ENCODE data around the gene CDH9. TPM values are rescaled to one million over a fixed set of nuclear protein-coding genes. Genes with fewer than 3 reads are reported as not detected.

CDH9 gene
- total RNA-seq, 4 donors from 2014 or later = not detected

GRCh38 chr5:27026063-27026462 lies 12.3 kb downstream of the CDH9 start:
- H3K4me3 ChIP-seq = no peak overlapping the region
- DNase-seq (ENCODE audit: low spot score in 2 of 2) = no peak
- no peak for TF ChIP-seq EP300 (IDR thresholded peaks at IDR 0.05)
- TF ChIP-seq, protein P1, sequence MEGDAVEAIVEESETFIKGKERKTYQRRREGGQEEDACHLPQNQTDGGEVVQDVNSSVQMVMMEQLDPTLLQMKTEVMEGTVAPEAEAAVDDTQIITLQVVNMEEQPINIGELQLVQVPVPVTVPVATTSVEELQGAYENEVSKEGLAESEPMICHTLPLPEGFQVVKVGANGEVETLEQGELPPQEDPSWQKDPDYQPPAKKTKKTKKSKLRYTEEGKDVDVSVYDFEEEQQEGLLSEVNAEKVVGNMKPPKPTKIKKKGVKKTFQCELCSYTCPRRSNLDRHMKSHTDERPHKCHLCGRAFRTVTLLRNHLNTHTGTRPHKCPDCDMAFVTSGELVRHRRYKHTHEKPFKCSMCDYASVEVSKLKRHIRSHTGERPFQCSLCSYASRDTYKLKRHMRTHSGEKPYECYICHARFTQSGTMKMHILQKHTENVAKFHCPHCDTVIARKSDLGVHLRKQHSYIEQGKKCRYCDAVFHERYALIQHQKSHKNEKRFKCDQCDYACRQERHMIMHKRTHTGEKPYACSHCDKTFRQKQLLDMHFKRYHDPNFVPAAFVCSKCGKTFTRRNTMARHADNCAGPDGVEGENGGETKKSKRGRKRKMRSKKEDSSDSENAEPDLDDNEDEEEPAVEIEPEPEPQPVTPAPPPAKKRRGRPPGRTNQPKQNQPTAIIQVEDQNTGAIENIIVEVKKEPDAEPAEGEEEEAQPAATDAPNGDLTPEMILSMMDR (IDR thresholded peaks at IDR 0.05) = no peak
- TF ChIP-seq POLR2A (IDR thresholded peaks at IDR 0.05) = no peak
- no peaks in the 10 kb centered on the region for H3K36me3 ChIP-seq
- no peaks in the 10 kb centered on the region for H3K27me3 ChIP-seq
- no peaks in the 10 kb centered on the region for H3K4me1 ChIP-seq
- H3K9me3 ChIP-seq = no peaks in the 10 kb centered on the region
- no peak overlapping the region for H3K27ac ChIP-seq
- WGBS, 2 donors = 74% methylated on average over 1 of the region's 1 CpG

- no peak overlapping the region for H3K27ac ChIP-seq
- no peak for DNase-seq (ENCODE audit: low spot score in 2 of 2)
- H3K36me3 ChIP-seq = no peaks in the 10 kb centered on the region
- H3K27me3 ChIP-seq = no peaks in the 10 kb centered on the region
- H3K4me1 ChIP-seq = no peaks in the 10 kb centered on the region
- no peaks in the 10 kb centered on the region for H3K9me3 ChIP-seq
- WGBS, 2 donors = 66% methylated on average over 1 of the region's 1 CpG
- TF ChIP-seq EP300 (IDR thresholded peaks at IDR 0.05) (no peak), POLR2A (IDR thresholded peaks at IDR 0.05) (no peak)
- TF ChIP-seq, protein P1 (IDR thresholded peaks at IDR 0.05) = no peak
- no peak overlapping the region for H3K4me3 ChIP-seq
Observed at GRCh38 chr5:27021471-27021870, 16.9 kb downstream of the CDH9 start.

DNA sequence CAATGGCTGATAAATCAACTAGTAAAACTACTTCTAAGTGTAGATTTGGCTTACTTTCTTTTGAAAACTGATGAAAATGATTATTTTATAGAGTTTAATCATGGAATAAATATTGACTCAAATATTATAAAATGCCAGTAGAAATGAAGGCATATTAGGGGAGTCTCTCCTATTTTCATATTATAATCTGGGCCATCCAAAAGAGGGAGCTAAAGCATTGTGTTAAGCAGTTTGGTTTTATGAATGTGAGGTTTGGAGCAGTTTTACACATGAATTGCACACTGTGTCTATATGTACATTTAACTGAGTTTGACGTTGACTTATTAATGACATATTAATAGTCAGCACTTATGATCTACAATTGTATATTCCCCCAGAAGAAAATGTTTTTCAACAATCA lies 17.4 kb downstream of the CDH9 start:
- no peak for TF ChIP-seq POLR2A (IDR thresholded peaks at IDR 0.05)
- TF ChIP-seq, protein P1 (IDR thresholded peaks at IDR 0.05) = no peak
- TF ChIP-seq EP300 (IDR thresholded peaks at IDR 0.05) = no peak
- Histone ChIP-seq H3K4me3 (no peak overlapping the region), H3K36me3 (no peaks in the 10 kb centered on the region), H3K9me3 (no peaks in the 10 kb centered on the region), H3K27me3 (no peaks in the 10 kb centered on the region), H3K4me1 (no peaks in the 10 kb centered on the region), H3K27ac (no peak overlapping the region)
- DNase-seq (ENCODE audit: low spot score in 2 of 2) = no peak
- 10 to 26% methylated on average over 1 of the region's 1 CpG for WGBS, 2 donors

- TF ChIP-seq, protein P1 (IDR thresholded peaks at IDR 0.05) = no peak
- TF ChIP-seq POLR2A (IDR thresholded peaks at IDR 0.05) = no peak
- TF ChIP-seq EP300 (IDR thresholded peaks at IDR 0.05) = no peak
- Histone ChIP-seq H3K4me3 (no peak overlapping the region), H3K27ac (no peak overlapping the region), H3K4me1 (no peaks in the 10 kb centered on the region), H3K36me3 (no peaks in the 10 kb centered on the region), H3K27me3 (no peaks in the 10 kb centered on the region), H3K9me3 (no peaks in the 10 kb centered on the region)
- no peak for DNase-seq (ENCODE audit: low spot score in 2 of 2)
Observed at GRCh38 chr5:27015758-27016157, 22.6 kb downstream of the CDH9 start.

DNA sequence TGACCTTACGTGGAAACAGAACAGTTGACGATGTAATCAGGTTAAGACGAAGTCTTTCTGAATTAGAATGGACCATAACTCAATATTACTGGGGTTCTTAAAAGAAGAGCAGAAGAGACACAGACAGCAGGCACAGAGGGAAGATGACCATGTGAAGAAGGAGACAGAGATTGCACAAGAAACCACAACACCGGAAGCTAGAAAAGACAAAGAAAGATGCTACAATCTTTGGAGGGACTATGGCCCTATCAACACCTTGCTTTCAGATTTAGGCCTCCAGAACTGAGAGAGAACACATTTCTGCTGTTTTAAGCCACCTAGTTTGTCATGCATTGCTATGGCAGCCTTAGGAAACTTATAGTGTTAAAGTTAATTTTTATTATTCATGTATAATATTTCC lies 27.1 kb downstream of the CDH9 start:
- no peaks in the 10 kb centered on the region for H3K36me3 ChIP-seq
- no peak overlapping the region for H3K27ac ChIP-seq
- WGBS, 2 donors = 87 to 94% methylated on average over 4 of the region's 4 CpGs
- no peaks in the 10 kb centered on the region for H3K9me3 ChIP-seq
- no peak for DNase-seq (ENCODE audit: low spot score in 2 of 2)
- no peaks in the 10 kb centered on the region for H3K27me3 ChIP-seq
- no peaks in the 10 kb centered on the region for H3K4me1 ChIP-seq
- H3K4me3 ChIP-seq = no peak overlapping the region
- TF ChIP-seq, protein P1 (IDR thresholded peaks at IDR 0.05) = no peak
- TF ChIP-seq EP300 (IDR thresholded peaks at IDR 0.05) (no peak), POLR2A (IDR thresholded peaks at IDR 0.05) (no peak)

All from tibial nerve (tissue), 4 donors.